ENCODE data around the gene BRPF1. TPM values are rescaled to one million over a fixed set of nuclear protein-coding genes. Genes with fewer than 3 reads are reported as not detected.

Gene BRPF1
- polyA plus RNA-seq, 3 donors from 2014 or later: 10.6 to 45.8 (median 11.7) TPM

DNA sequence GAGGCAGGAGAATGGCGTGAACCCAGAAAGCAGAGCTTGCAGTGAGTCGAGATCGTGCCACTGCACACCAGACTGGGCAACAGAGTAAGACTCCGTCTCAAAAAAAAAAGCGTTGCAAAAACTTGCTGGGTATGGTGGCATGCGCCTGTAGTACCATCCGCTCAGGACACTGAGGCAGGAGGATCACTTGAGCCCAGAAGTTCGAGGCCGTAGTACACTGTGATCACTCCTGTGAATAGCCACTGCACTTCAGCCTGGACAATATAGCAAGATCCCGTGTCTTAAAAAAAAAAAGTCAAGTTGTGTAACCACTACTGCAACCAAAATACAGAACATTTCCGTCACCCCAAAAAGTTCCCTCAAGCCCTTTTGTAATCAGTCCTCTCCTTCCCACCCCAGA lies 62.9 kb downstream of the BRPF1 start:
- Mint-ChIP-seq H3K27ac (peak overlapping the region; percentile 70 to 100 (median 84)), H3K27me3 (ENCODE audit: low read depth in 3 of 3) (peaks cover 3 to 13% (median 11%) of the 10 kb centered on the region in 3 donors), H3K9me3 (no peaks in the 10 kb centered on the region)

DNA sequence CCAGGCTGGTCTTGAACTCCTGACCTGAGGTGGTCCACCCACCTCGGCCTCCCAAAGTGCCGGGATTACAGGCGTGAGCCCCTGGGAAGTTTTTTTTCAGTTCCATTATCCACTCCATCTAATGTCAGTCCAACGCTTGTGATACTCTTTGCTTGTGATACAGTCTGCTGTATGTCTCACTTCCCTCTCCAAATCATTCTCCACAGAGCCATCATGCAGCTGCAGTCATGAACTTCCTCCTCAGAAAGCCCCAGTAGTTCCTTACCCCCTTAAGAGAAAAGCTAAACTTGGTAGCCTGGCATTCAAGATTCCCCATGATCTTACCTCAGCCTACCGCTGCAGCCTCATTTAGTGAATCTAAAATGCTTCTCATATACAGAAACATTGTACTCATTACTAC lies 63.7 kb downstream of the BRPF1 start:
- H3K36me3 Mint-ChIP-seq: peaks cover 8 to 26% (median 11%) of the 10 kb centered on the region in 3 donors
- DNase-seq: no peak
- H3K27ac Mint-ChIP-seq: peak overlapping the region; percentile 32 to 91 (median 76)
- peaks cover 68 to 74% of the 10 kb centered on the region in 2 donors for H3K4me1 Mint-ChIP-seq
- H3K27me3 Mint-ChIP-seq (ENCODE audit: low read depth in 3 of 3): peaks cover 3 to 13% (median 11%) of the 10 kb centered on the region in 3 donors
- no peaks in the 10 kb centered on the region for H3K9me3 Mint-ChIP-seq
- H3K4me3 Mint-ChIP-seq: peak overlapping the region; percentile 65 to 89 (median 79)

More for the DNA sequence above, 62.9 kb downstream of the BRPF1 start:
- Mint-ChIP-seq H3K36me3 (peaks cover 9 to 27% (median 17%) of the 10 kb centered on the region in 3 donors), H3K4me3 (peak overlapping the region; percentile 95 to 100 (median 98)), H3K4me1 (peaks cover 66 to 73% of the 10 kb centered on the region in 2 donors)
- no peak for DNase-seq

DNA sequence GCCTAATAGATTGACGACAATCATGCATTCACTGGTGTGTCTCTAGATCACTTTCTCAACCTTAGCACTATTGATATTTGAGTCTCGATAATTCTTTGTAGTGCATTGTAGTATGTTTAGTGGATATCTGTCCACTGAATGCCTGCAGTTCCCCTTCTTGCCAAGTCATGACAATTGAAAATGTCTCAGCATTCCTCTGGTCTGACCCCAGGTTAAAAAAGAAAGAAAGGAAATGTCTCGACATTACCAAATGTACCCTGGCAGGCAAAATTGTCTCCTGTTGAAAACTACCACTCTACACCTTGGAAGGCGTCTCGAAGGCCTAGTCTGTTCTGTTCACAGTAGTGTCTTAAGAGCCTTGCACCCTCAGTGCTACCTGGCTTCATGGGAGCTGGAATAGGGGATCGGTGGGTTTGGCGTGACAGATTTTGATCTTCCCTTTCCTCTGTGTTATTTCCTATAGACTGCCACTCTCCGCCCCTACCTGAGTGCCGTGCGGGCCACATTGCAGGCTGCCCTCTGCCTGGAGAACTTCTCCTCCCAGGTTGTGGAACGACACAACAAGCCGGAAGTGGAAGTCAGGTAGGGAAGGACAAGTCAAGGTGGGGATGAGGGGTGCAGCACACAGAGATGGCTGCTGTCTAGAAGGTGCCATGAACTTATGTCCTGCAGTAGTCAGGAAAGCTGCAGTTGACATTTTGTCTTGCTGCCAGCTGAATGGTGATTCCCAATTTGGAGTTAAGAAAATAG lies 65.8 kb downstream of the BRPF1 start:
- DNase-seq: no peak
- peaks cover 48 to 55% of the 10 kb centered on the region in 2 donors for H3K4me1 Mint-ChIP-seq
- peaks cover 5 to 34% (median 11%) of the 10 kb centered on the region in 3 donors for H3K36me3 Mint-ChIP-seq
- no peak overlapping the region for H3K4me3 Mint-ChIP-seq
- H3K27ac Mint-ChIP-seq: peak overlapping the region in 4 of 6 donors; percentile 27 to 72 (median 52)
- no peaks in the 10 kb centered on the region for H3K9me3 Mint-ChIP-seq
- peaks cover 3 to 11% (median 10%) of the 10 kb centered on the region in 3 donors for H3K27me3 Mint-ChIP-seq (ENCODE audit: low read depth in 3 of 3)

Other genes starting within 250 kb of the BRPF1 start
- gene LHFPL4, start 177.9 kb upstream of the BRPF1 start, polyA plus RNA-seq: under 1 TPM in 2 of 3 donors, not detected in 1; 0.06 to 0.21 TPM
- 100 to 1,000 TPM in 1 of 3 donors, 10 to 100 TPM in 2; 59.2 to 118 (median 66.6) TPM for gene MTMR14, start 82.2 kb upstream of the BRPF1 start, polyA plus RNA-seq
- gene CPNE9, start 27.9 kb upstream of the BRPF1 start, polyA plus RNA-seq: under 1 TPM in 1 of 3 donors, not detected in 2; 0.31 TPM
- gene OGG1, start 18.2 kb downstream of the BRPF1 start, polyA plus RNA-seq: 10 to 100 TPM; 30.3 to 57.3 (median 44.4) TPM
- gene CAMK1, start 38.2 kb downstream of the BRPF1 start, polyA plus RNA-seq: 10 to 100 TPM; 15.4 to 29.0 (median 19.2) TPM
- gene TADA3, start 60.7 kb downstream of the BRPF1 start, polyA plus RNA-seq: 100 to 1,000 TPM in 1 of 3 donors, 10 to 100 TPM in 2; 58.1 to 121 (median 73.6) TPM
- 100 to 1,000 TPM; 378 to 470 (median 428) TPM for gene ARPC4, start 61.3 kb downstream of the BRPF1 start, polyA plus RNA-seq
- gene TTLL3, start 78.5 kb downstream of the BRPF1 start, polyA plus RNA-seq: 10 to 100 TPM in 1 of 3 donors, 1 to 10 TPM in 2; 4.2 to 10.1 (median 5.0) TPM
- 100 to 1,000 TPM in 2 of 3 donors, 10 to 100 TPM in 1; 94.7 to 153 (median 101) TPM for gene RPUSD3, start 112.3 kb downstream of the BRPF1 start, polyA plus RNA-seq
- gene CIDEC, start 148.5 kb downstream of the BRPF1 start, polyA plus RNA-seq: not detected
- gene JAGN1, start 158.9 kb downstream of the BRPF1 start, polyA plus RNA-seq: 10 to 100 TPM; 36.1 to 50.3 (median 37.9) TPM
- gene IL17RE, start 171.1 kb downstream of the BRPF1 start, polyA plus RNA-seq: under 1 TPM in 1 of 3 donors, not detected in 2; 0.14 TPM
- 10 to 100 TPM in 2 of 3 donors, 1 to 10 TPM in 1; 1.7 to 16.5 (median 12.6) TPM for gene IL17RC, start 185.4 kb downstream of the BRPF1 start, polyA plus RNA-seq
- 10 to 100 TPM; 38.9 to 67.8 (median 51.3) TPM for gene CRELD1, start 202.1 kb downstream of the BRPF1 start, polyA plus RNA-seq
- gene PRRT3, start 220.7 kb downstream of the BRPF1 start, polyA plus RNA-seq: 1 to 10 TPM in 2 of 3 donors, under 1 TPM in 1; 0.32 to 3.4 (median 1.8) TPM

Measured in immature natural killer cell (primary cell).